NCI-H1105 (cell line): Measurements from ENCODE around the gene GFRA1.

ENCODE experiments used
- DNase-seq: peaks from one replicate; lab custom pipeline; 2025; lab: John Stamatoyannopoulos, UW

Gene GFRA1

GRCh38 chr10:116270771-116271592, 2.0 kb downstream of the GFRA1 start:
- DNase-seq, result no peak

GRCh38 chr10:116270126-116270770, 2.8 kb downstream of the GFRA1 start:
- no peak for DNase-seq

GRCh38 chr10:116269619-116270018, 3.4 kb downstream of the GFRA1 start:
- no peak for DNase-seq

- no peak for DNase-seq
Measured at GRCh38 chr10:116268976-116269375, 4.0 kb downstream of the GFRA1 start.

- DNase-seq, result no peak
Measured at GRCh38 chr10:116265686-116266085, 7.3 kb downstream of the GFRA1 start.

GRCh38 chr10:116263870-116264655, 8.9 kb downstream of the GFRA1 start:
- DNase-seq, result no peak

- no peak for DNase-seq
Measured at GRCh38 chr10:116262678-116263077, 10.3 kb downstream of the GFRA1 start.

GRCh38 chr10:116260599-116260998, 12.4 kb downstream of the GFRA1 start:
- DNase-seq, result no peak

- no peak for DNase-seq
Measured at GRCh38 chr10:116259638-116260037, 13.4 kb downstream of the GFRA1 start.

- DNase-seq, result no peak
Measured at GRCh38 chr10:116257785-116258184, 15.2 kb downstream of the GFRA1 start.

GRCh38 chr10:116256752-116257259, 16.2 kb downstream of the GFRA1 start:
- no peak for DNase-seq

GRCh38 chr10:116255886-116256751, 16.9 kb downstream of the GFRA1 start:
- no peak for DNase-seq

- no peak for DNase-seq
Measured at GRCh38 chr10:116254422-116255155, 18.4 kb downstream of the GFRA1 start.

GRCh38 chr10:116253716-116254115, 19.3 kb downstream of the GFRA1 start:
- no peak for DNase-seq

- no peak for DNase-seq
Measured at GRCh38 chr10:116251602-116252395, 21.2 kb downstream of the GFRA1 start.

- DNase-seq, result no peak
Measured at GRCh38 chr10:116247691-116248090, 25.3 kb downstream of the GFRA1 start.

GRCh38 chr10:116246263-116246662, 26.7 kb downstream of the GFRA1 start:
- DNase-seq, result no peak

- DNase-seq, result no peak
Measured at GRCh38 chr10:116245156-116245555, 27.9 kb downstream of the GFRA1 start.

- DNase-seq, result no peak
Measured at GRCh38 chr10:116241642-116242410, 31.2 kb downstream of the GFRA1 start.
